Spleen (tissue), 11 donors: ENCODE results near the gene TMEM135. TPM values are rescaled to one million over a fixed set of nuclear protein-coding genes. Genes with fewer than 3 reads are reported as not detected.
"Not testable (repeated sequence)": the region's sequence is repeated elsewhere in the genome, so short reads cannot be mapped to it uniquely, and the experiment has no call there.

Experiments
- DNase-seq: peaks from one replicate; pipeline ENCODE4 v3.0.0-alpha.2; 2020
- H3K27ac ChIP-seq, 8 donors: fragments of 200-600 bp; sonication (generic) in 7 of 8; 1 replicate in 4 of 8; 2 replicates in 4 of 8; pipeline versions ENCODE4 v1.5.0 to v1.8.0; 2016 to 2021; ENCODE audit warnings: inconsistent platforms in 4 of 8, mild to moderate bottlenecking in 4 of 8, moderate library complexity in 1 of 8
- H3K27me3 ChIP-seq, 7 donors: fragments of 200-600 bp; sonication (generic) in 6 of 7; replicated peaks in 1 of 7; 1 replicate in 4 of 7; 2 replicates in 3 of 7; pipeline versions ENCODE4 v1.5.0 to v1.8.0; 2016 to 2021; ENCODE audit warnings: inconsistent platforms in 3 of 7, mild to moderate bottlenecking in 1 of 7
- H3K36me3 ChIP-seq, 6 donors: fragments of 200-600 bp; sonication (generic) in 5 of 6; 1 replicate in 4 of 6; 2 replicates in 2 of 6; pipeline versions ENCODE4 v1.5.0 to v1.8.0; 2016 to 2021; ENCODE audit warnings: inconsistent platforms in 2 of 6
- H3K4me1 ChIP-seq, 6 donors: fragments of 200-600 bp; sonication (generic) in 5 of 6; 1 replicate in 3 of 6; 2 replicates in 3 of 6; pipeline versions ENCODE4 v1.5.0 to v1.8.0; 2016 to 2021; ENCODE audit warnings: inconsistent platforms in 3 of 6
- H3K4me3 ChIP-seq, 8 donors: fragments of 200-600 bp; sonication (generic) in 7 of 8; 1 replicate in 4 of 8; 2 replicates in 4 of 8; pipeline versions ENCODE4 v1.5.0 to v1.8.0; 2016 to 2021; ENCODE audit warnings: inconsistent platforms in 4 of 8, mild to moderate bottlenecking in 4 of 8, moderate library complexity in 2 of 8
- H3K9me3 ChIP-seq, 8 donors: fragments of 200-600 bp; sonication (generic) in 7 of 8; 1 replicate in 4 of 8; 2 replicates in 4 of 8; pipeline versions ENCODE4 v1.5.0 to v1.8.0; 2016 to 2021; ENCODE audit warnings: inconsistent platforms in 4 of 8
- CTCF ChIP-seq, 11 experiments: fragments of 200-600 bp in 7 of 11; fragments of 450-650 bp in 4 of 11; sonication (generic) in 4 of 11; IDR thresholded peaks in 8 of 11; conservative IDR thresholded peaks in 3 of 11; 1 replicate in 7 of 11; 2 replicates in 4 of 11; pipeline versions ENCODE4 v1.4.0 to v1.8.0; 2016 to 2021; ENCODE audit warnings: antibody characterized with exemption in 11 of 11, inconsistent platforms in 4 of 11, mild to moderate bottlenecking in 1 of 11
- POLR2A ChIP-seq, 3 donors: fragments of 450-650 bp; IDR thresholded peaks; one replicate each; pipeline ENCODE4 v1.5.1; 2017; ENCODE audit warnings: antibody characterized with exemption in 3 of 3, mild to moderate bottlenecking in 1 of 3
- POLR2AphosphoS5 ChIP-seq, 3 donors: sonication (generic); formaldehyde crosslinking; IDR thresholded peaks; one replicate each; pipeline ENCODE4 v1.5.1; 2017; ENCODE audit warnings: antibody characterized with exemption in 3 of 3
- WGBS, 5 donors: extraction: QIAGEN DNeasy Blood & Tissue Kit in 3 of 5; methylation state at CpG; one replicate each; pipeline versions ENCODE4 v1.1.5 to v1.1.7; 2013 to 2018; 5-methylcytosine and 5-hydroxymethylcytosine counted together
- intact Hi-C: fragments of 100-400 bp; cut with DNase I; formaldehyde crosslinking; loops from one replicate; pipeline ENCODE4 v1.15.0; 2023; ENCODE audit warnings: low total_unique reads
- polyA plus RNA-seq, 3 donors: library from polyadenylated mRNA; stranded (reverse); fragments of 200-250 nt; gene quantifications; one replicate each; pipeline ENCODE4 v1.2.1, GENCODE V29; 2013
- total RNA-seq, 7 donors: library from RNA; depleted of rRNA in 3 of 7; stranded (reverse); fragments of >200 nt in 3 of 7; fragmentation: NEBNext Ultra II Directional in 4 of 7; extraction: Animal tissue kit (Norgen Biotek cat#: 25700) in 4 of 7; gene quantifications; one replicate each; pipeline versions ENCODE4 v1.1.0 to v1.2.1, GENCODE V29; 2016 to 2021
- donor health status: healthy with polysubstance abuse.
- donor health status: DM: no; HTN: no; CAD: no; lungs with moderate emphysema.
- donor health status: DM: no; HTN: no; CAD: no.
- donor health status: Bipolar disorder and iron deficiency.
- donor health status: healthy.
- donor health status: DM: no; HTN: no; CAD: no.
- donor health status: DM: yes; HTN: yes; CAD: no.

TMEM135 gene
- total and polyA plus RNA-seq, 10 donors = 3.5 to 31.7 (median 20.7) TPM

GRCh38 chr11:87101956-87102580 is 64.3 kb downstream of the TMEM135 start:
- Histone ChIP-seq H3K4me3 (no peak overlapping the region), H3K27ac (no peak overlapping the region), H3K36me3 (peaks cover 0 to 6% (median 0%) of the 10 kb centered on the region in 6 donors), H3K27me3 (no peaks in the 10 kb centered on the region), H3K9me3 (no peaks in the 10 kb centered on the region), H3K4me1 (peaks cover 0 to 10% (median 5%) of the 10 kb centered on the region in 6 donors)
- DNase-seq = no peak
- TF ChIP-seq POLR2AphosphoS5 (IDR thresholded peaks at IDR 0.05) (no peak), POLR2A (IDR thresholded peaks at IDR 0.05) (no peak), CTCF (IDR thresholded peaks at IDR 0.05 in 8 of 11, conservative IDR thresholded peaks at IDR 0.05 in 3 of 11) (no peak)
- intact Hi-C loops = no loop called here
- WGBS, 5 donors = 95 to 98% (median 97%) methylated on average over 4 of the region's 4 CpGs

DNA sequence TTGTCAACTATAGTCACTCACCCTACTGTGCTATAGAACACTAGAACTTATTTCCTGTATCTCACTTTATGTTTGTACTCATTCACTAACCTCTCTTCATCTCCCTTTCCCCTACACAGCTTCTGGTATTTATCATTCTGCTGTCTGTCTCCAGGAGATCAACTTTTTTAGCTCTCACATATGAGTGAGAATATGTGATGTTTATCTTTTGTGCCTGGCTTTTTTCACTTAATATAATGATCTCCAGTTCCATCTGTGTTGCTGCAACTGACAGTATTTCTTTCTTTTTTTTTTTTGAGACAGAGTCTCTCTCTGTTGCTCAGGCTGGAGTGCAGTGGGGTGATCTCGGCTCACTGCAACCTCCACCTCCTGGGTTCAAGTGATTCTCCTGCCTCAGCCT is 68.1 kb downstream of the TMEM135 start:
- H3K36me3 ChIP-seq, DNase-seq, H3K4me1 ChIP-seq, H3K27me3 ChIP-seq, H3K4me3 ChIP-seq, intact Hi-C loops, H3K9me3 ChIP-seq, H3K27ac ChIP-seq: not testable (repeated sequence)
- WGBS, 5 donors = 89 to 100% (median 95%) methylated on average over 1 of the region's 1 CpG

- intact Hi-C loops, DNase-seq, H3K4me1 ChIP-seq, H3K9me3 ChIP-seq, H3K27ac ChIP-seq, H3K4me3 ChIP-seq, H3K27me3 ChIP-seq, H3K36me3 ChIP-seq: not testable (repeated sequence)
- WGBS, 5 donors = 91 to 95% (median 94%) methylated on average over 3 of the region's 3 CpGs
Measured at GRCh38 chr11:87107379-87107778, 69.6 kb downstream of the TMEM135 start.

DNA sequence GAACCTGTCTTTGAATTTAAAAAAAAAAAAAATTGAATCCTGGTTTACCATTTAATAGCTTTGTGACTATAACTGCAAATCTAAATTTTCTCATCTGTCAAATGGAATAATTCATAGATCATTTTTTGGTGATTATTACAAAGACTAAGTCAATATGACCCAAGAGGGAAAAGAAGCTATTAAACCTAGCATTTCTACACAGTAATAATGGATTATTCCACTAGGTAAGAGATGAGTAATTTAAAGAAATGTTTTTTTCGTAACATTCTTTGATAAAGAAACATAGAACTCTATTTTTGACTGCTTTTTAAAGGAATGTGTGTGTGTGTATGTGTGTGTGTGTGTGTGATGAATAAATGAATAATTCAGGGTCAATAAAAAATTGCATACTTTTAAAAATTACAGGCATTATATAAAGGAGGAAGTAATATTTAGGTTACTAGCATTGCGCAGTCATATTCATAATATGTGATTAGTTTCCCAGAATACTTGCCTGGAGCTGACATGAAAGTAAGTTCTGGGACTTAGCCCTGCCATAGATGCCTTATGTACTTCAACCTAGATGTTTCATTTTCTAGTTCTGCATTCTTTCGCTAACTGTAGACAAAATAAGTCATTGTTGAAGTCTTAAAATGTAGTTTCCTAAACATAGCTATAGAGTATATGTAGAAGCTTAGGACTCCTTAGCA is 72.9 kb downstream of the TMEM135 start:
- H3K36me3 ChIP-seq = no peaks in the 10 kb centered on the region
- no peak for DNase-seq
- no peaks in the 10 kb centered on the region for H3K4me1 ChIP-seq
- no peaks in the 10 kb centered on the region for H3K27me3 ChIP-seq
- TF ChIP-seq POLR2AphosphoS5 (IDR thresholded peaks at IDR 0.05) = no peak
- no peak for TF ChIP-seq CTCF (IDR thresholded peaks at IDR 0.05 in 8 of 11, conservative IDR thresholded peaks at IDR 0.05 in 3 of 11)
- TF ChIP-seq POLR2A (IDR thresholded peaks at IDR 0.05) = no peak
- no peaks in the 10 kb centered on the region for H3K9me3 ChIP-seq
- no peak overlapping the region for H3K4me3 ChIP-seq
- intact Hi-C loops = no loop called here
- no peak overlapping the region for H3K27ac ChIP-seq
- 58 to 77% (median 75%) methylated on average over 3 of the region's 3 CpGs for WGBS, 5 donors

DNA sequence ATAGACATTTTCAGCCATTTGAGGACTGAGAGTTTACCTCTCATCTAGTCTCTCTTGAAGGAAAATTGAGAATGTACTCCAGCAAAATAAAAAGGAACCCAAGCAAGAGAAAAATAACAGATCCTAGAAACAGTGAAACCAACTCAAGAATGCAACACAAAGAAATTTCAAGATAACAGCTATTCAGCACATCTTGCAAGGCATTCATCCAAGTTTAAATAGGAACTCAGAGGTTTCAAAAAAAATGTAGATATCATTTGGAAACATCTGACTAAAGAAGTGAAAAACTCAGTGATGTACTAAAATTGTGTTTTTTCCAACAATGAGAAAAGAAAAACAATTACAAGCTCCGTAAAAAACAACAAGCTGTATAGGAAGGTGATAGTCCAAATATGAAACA is 76.4 kb downstream of the TMEM135 start:
- TF ChIP-seq CTCF (IDR thresholded peaks at IDR 0.05 in 8 of 11, conservative IDR thresholded peaks at IDR 0.05 in 3 of 11) (no peak), POLR2A (IDR thresholded peaks at IDR 0.05) (no peak), POLR2AphosphoS5 (IDR thresholded peaks at IDR 0.05) (no peak)
- Histone ChIP-seq H3K27me3 (no peaks in the 10 kb centered on the region), H3K4me3 (no peak overlapping the region), H3K27ac (no peak overlapping the region), H3K36me3 (no peaks in the 10 kb centered on the region), H3K4me1 (no peaks in the 10 kb centered on the region), H3K9me3 (no peaks in the 10 kb centered on the region)
- WGBS, 5 donors = 67 to 84% (median 77%) methylated on average over 1 of the region's 1 CpG
- intact Hi-C loops = no loop called here
- DNase-seq = no peak
